Mesendoderm (in vitro differentiated cells): Measurements from ENCODE around the gene EHBP1.

Experiments used
- DNase-seq: peaks from one replicate; pipeline ENCODE4 v3.0.0; 2013
- H2AK5ac ChIP-seq: 2 replicates; pipeline ENCODE4 v1.6.1; 2013; ENCODE audit warnings: low read length, inconsistent platforms
- H2BK120ac ChIP-seq: 2 replicates; pipeline ENCODE4 v1.6.1; 2013; ENCODE audit warnings: low read depth, mild to moderate bottlenecking, low read length, moderate library complexity, mixed read lengths
- H2BK15ac ChIP-seq: replicated peaks from 2 replicates; pipeline ENCODE4 v1.6.1; 2013; ENCODE audit warnings: low read depth, mild to moderate bottlenecking, moderate library complexity
- H2BK5ac ChIP-seq: 2 replicates; pipeline ENCODE4 v1.6.1; 2013; ENCODE audit warnings: low read length, inconsistent platforms
- H3K18ac ChIP-seq: 2 replicates; pipeline ENCODE4 v1.6.1; 2013; ENCODE audit warnings: mild to moderate bottlenecking, low read length, mixed read lengths
- H3K23ac ChIP-seq: one replicate; pipeline ENCODE4 v1.6.1; 2013; ENCODE audit warnings: low read length
- H3K27ac ChIP-seq: 2 replicates; pipeline ENCODE4 v1.5.1; 2013; ENCODE audit warnings: low read depth, mild to moderate bottlenecking, inconsistent platforms, low read length, moderate library complexity
- H3K27me3 ChIP-seq: 2 replicates; pipeline ENCODE4 v1.6.1; 2013; ENCODE audit warnings: low read length, control low read depth, mild to moderate bottlenecking, inconsistent platforms; ENCODE audit not compliant: insufficient read depth, poor library complexity
- H3K36me3 ChIP-seq: 2 replicates; pipeline ENCODE4 v1.6.1; 2013; ENCODE audit warnings: low read length, inconsistent platforms; ENCODE audit not compliant: control insufficient read depth, insufficient read depth
- H3K4ac ChIP-seq: one replicate; pipeline ENCODE4 v1.6.1; 2013; ENCODE audit warnings: low read depth, mild to moderate bottlenecking, low read length, moderate library complexity
- H3K4me1 ChIP-seq: 2 replicates; pipeline ENCODE4 v1.6.1; 2013; ENCODE audit warnings: low read depth, low read length, inconsistent platforms; ENCODE audit not compliant: control insufficient read depth
- H3K4me2 ChIP-seq: 2 replicates; pipeline ENCODE4 v1.6.1; 2013; ENCODE audit warnings: low read length
- H3K4me3 ChIP-seq: 2 replicates; pipeline ENCODE4 v1.5.1; 2013; ENCODE audit warnings: mild to moderate bottlenecking, low read length
- H3K56ac ChIP-seq: one replicate; pipeline ENCODE4 v1.6.1; 2013; ENCODE audit warnings: low read length
- H3K79me1 ChIP-seq: 2 replicates; pipeline ENCODE4 v1.6.1; 2013; ENCODE audit warnings: low read length, inconsistent platforms
- H3K79me2 ChIP-seq: 2 replicates; pipeline ENCODE4 v1.6.1; 2013; ENCODE audit warnings: mild to moderate bottlenecking, low read length; ENCODE audit not compliant: control insufficient read depth, insufficient read depth
- H3K9ac ChIP-seq: 2 replicates; pipeline ENCODE4 v1.6.1; 2013; ENCODE audit warnings: low read length, inconsistent platforms
- H4K5ac ChIP-seq: one replicate; pipeline ENCODE4 v1.6.1; 2013; ENCODE audit warnings: low read length
- H4K8ac ChIP-seq: one replicate; pipeline ENCODE4 v1.6.1; 2013; ENCODE audit warnings: low read depth, mild to moderate bottlenecking, control low read depth, low read length, moderate library complexity
- WGBS: extraction: QIAGEN DNeasy Blood & Tissue Kit; methylation state at CpG from one replicate; pipeline ENCODE4 v1.1.7; 2013; ENCODE audit warnings: low lambda C conversion rate, missing lambda C conversion rate; ENCODE audit not compliant: insufficient coverage; ENCODE audit errors: extremely low coverage; 5-methylcytosine and 5-hydroxymethylcytosine counted together

EHBP1 gene

DNA sequence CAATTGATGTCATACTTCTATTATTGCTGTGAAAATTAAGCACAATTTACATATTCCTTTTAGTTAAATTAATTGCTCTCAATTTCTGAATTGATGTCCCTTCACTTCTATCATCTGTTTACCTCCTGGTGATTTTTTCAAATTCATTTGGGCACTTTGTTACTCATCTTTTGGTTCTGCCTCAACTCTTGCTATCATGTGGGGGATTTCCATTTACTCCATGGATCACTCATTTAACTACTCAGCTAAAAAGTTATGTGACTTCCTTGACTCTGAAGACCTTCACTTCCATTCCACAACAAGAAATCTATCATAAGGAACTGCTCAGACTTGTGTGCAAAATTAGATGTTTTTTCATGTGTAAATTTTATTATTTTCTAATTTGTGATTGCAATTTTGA is 126.2 kb downstream of the EHBP1 start:
- no peak overlapping the region for H3K27ac ChIP-seq
- no peaks in the 10 kb centered on the region for H3K36me3 ChIP-seq

DNA sequence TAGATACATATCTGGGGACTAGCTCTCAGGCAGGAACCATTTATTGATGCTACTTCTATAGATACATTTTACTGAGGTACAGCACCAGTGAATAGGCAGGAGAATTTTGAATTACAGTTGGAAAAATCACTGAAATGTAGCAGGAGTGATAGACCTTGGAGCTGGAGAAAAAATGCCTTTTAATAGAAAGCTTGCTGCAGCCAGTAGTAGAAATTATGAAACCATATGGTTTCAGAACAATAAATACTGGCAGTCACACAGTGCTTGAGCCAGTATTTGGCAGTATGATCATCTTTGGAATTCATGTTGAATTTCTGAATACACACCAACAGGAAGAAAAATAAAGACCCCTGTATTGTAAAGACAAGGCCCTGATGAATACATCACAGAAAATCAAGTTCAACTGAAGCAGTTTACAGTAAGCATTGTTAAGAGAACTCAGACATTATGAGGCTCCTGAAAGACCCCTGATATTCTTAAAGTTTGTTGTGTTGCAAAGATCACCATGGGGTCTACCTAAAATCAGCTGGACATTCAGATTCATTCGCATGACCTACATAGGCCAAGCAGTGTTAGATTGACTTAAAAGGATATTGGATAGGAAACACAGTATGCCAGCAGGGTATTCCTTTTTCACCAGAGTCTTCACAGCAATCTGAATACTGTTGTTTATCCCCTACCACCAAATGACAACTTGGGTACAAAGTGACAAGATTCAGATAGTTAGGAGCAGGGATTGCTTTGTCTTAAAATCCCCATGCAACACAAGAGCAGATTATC is 139.0 kb downstream of the EHBP1 start:
- H2BK5ac ChIP-seq, result no peak overlapping the region
- H4K8ac ChIP-seq, result no peak overlapping the region
- no peaks in the 10 kb centered on the region for H3K27me3 ChIP-seq
- H3K79me2 ChIP-seq, result no peaks in the 10 kb centered on the region
- H3K36me3 ChIP-seq, result no peaks in the 10 kb centered on the region
- H3K56ac ChIP-seq, result no peak overlapping the region
- no peaks in the 10 kb centered on the region for H3K79me1 ChIP-seq
- DNase-seq, result no peak
- H3K9ac ChIP-seq, result no peak overlapping the region
- H3K23ac ChIP-seq, result no peak overlapping the region
- H3K4me1 ChIP-seq, result no peaks in the 10 kb centered on the region
- H2AK5ac ChIP-seq, result no peak overlapping the region
- no peak overlapping the region for H3K27ac ChIP-seq
- no peak overlapping the region for H2BK15ac ChIP-seq
- no peak overlapping the region for H3K4me3 ChIP-seq
- H3K4ac ChIP-seq, result no peak overlapping the region
- no peak overlapping the region for H3K18ac ChIP-seq
- H3K4me2 ChIP-seq, result no peak overlapping the region
- no CpG with 5 or more reads among the region's 1 CpG for WGBS
- H2BK120ac ChIP-seq, result no peak overlapping the region
- no peak overlapping the region for H4K5ac ChIP-seq

More for the DNA sequence above, 126.2 kb downstream of the EHBP1 start:
- Histone ChIP-seq H3K4me1 (no peaks in the 10 kb centered on the region), H3K18ac (no peak overlapping the region), H3K56ac (no peak overlapping the region), H2BK15ac (no peak overlapping the region), H4K8ac (no peak overlapping the region), H3K4ac (no peak overlapping the region), H3K4me3 (no peak overlapping the region), H2BK5ac (no peak overlapping the region), H3K79me1 (no peaks in the 10 kb centered on the region), H3K9ac (no peak overlapping the region), H2BK120ac (no peak overlapping the region), H2AK5ac (no peak overlapping the region), H3K23ac (no peak overlapping the region), H3K4me2 (no peak overlapping the region), H3K79me2 (no peaks in the 10 kb centered on the region), H3K27me3 (no peaks in the 10 kb centered on the region), H4K5ac (no peak overlapping the region)
- no peak for DNase-seq

DNA sequence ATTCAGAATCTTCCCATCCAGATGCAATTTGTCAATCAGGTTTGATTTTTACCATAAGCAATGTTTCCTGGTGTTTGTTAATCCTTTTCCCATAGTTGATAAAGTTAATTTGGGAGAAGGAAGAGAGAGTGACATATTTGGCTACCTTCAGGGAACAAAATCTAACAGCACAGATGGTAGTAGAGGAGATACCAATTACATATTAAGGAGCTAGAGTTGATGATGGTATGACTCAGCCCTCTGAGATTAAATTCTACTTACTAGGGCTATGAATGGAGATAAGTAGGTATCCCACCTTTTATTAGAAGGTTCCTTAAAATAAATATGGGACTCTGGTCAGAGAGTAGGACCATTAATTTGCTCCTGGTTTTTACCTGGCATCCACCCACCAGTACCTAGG is 139.7 kb downstream of the EHBP1 start:
- Histone ChIP-seq H2BK120ac (no peak overlapping the region), H3K4ac (no peak overlapping the region), H3K4me3 (no peak overlapping the region), H3K79me2 (no peaks in the 10 kb centered on the region), H3K36me3 (no peaks in the 10 kb centered on the region), H3K9ac (no peak overlapping the region), H3K27ac (no peak overlapping the region), H4K8ac (no peak overlapping the region), H4K5ac (no peak overlapping the region), H3K23ac (no peak overlapping the region), H2BK5ac (no peak overlapping the region), H3K18ac (no peak overlapping the region), H2AK5ac (no peak overlapping the region), H3K4me2 (no peak overlapping the region), H3K27me3 (no peaks in the 10 kb centered on the region), H2BK15ac (no peak overlapping the region), H3K79me1 (no peaks in the 10 kb centered on the region), H3K4me1 (no peaks in the 10 kb centered on the region), H3K56ac (no peak overlapping the region)
- no peak for DNase-seq

DNA sequence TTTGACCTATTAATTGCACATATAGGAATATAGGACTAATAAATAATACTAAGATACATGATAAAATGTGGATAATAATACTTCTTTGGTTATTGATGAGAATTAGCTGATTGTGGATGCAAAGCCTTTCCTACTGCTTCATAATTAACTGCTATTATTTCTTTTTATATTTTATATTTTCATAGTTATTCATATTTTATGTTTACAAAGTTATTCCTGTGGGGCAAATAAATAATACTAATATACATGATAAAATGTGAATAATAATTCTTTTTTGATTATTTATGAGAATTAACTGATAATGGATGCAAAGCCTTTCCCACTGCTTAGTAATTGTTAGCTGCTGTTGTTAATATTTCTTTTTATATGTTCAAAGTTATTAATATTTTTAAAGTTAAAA is 146.7 kb downstream of the EHBP1 start:
- Histone ChIP-seq H3K4ac (no peak overlapping the region), H3K4me1 (no peaks in the 10 kb centered on the region), H3K9ac (no peak overlapping the region), H2BK5ac (no peak overlapping the region), H2AK5ac (no peak overlapping the region), H3K27ac (no peak overlapping the region), H3K27me3 (no peaks in the 10 kb centered on the region), H3K4me2 (no peak overlapping the region), H3K23ac (no peak overlapping the region), H3K79me1 (no peaks in the 10 kb centered on the region), H3K4me3 (no peak overlapping the region), H4K8ac (no peak overlapping the region), H3K56ac (no peak overlapping the region), H3K79me2 (no peaks in the 10 kb centered on the region), H3K18ac (no peak overlapping the region), H2BK120ac (no peak overlapping the region), H4K5ac (no peak overlapping the region), H3K36me3 (no peaks in the 10 kb centered on the region), H2BK15ac (no peak overlapping the region)
- no peak for DNase-seq

DNA sequence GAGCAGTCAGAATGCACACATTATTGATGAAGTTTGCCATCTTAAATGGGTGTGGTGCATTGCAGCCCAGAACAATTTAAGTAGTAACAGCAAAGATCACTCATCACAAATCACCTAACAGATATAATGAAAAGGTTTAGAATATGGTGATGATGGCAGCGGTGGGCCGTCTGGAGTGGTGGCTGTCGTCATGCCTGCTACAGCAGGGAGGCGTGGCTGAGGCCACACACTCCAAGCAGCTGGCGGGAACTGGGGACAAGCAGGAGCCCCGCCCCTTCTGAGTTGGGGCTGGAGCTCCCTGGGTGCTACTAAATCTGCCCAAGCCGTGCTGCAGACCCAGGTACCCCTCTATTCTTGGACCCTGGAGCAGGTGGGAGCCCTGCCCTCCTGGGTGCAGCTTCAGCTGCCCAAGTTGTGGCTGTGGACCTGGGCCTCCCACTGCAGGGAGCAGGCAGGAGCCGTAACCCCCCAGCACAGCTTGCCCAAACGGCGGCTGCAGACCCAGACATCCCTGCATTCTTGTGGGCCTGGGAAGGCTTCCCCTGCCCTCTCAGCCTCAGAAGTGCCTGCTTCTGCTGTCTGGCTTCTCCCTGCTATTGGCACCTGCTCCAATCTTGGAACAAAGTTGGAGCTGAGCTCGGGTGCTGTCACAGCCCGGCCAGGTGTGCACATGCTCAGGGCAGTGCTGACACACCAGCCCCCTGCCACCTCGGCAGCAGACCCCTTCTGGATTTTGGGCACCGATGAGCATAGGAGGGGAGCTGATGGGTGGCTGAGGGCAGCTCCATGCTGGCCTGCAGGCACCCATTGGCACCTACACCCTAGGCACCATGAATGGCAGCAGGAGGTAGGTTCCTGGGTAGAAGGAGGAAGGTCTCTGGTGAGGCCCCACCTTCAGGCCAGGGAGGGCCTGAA is 149.3 kb downstream of the EHBP1 start:
- H3K18ac ChIP-seq, result no peak overlapping the region
- DNase-seq, result no peak
- H3K79me2 ChIP-seq, result no peaks in the 10 kb centered on the region
- no peaks in the 10 kb centered on the region for H3K36me3 ChIP-seq
- no peaks in the 10 kb centered on the region for H3K4me1 ChIP-seq
- no peaks in the 10 kb centered on the region for H3K27me3 ChIP-seq
- WGBS, result no CpG with 5 or more reads among the region's 14 CpGs
- no peak overlapping the region for H3K27ac ChIP-seq
- H4K5ac ChIP-seq, result no peak overlapping the region
- H3K23ac ChIP-seq, result no peak overlapping the region
- H3K9ac ChIP-seq, result no peak overlapping the region
- no peak overlapping the region for H3K4me2 ChIP-seq
- no peak overlapping the region for H2BK15ac ChIP-seq
- H2BK120ac ChIP-seq, result no peak overlapping the region
- no peak overlapping the region for H2BK5ac ChIP-seq
- H2AK5ac ChIP-seq, result no peak overlapping the region
- H3K79me1 ChIP-seq, result no peaks in the 10 kb centered on the region
- no peak overlapping the region for H3K4ac ChIP-seq
- H3K56ac ChIP-seq, result no peak overlapping the region
- H3K4me3 ChIP-seq, result no peak overlapping the region
- no peak overlapping the region for H4K8ac ChIP-seq
